ENCODE results near the gene ACTRT2.

DNA sequence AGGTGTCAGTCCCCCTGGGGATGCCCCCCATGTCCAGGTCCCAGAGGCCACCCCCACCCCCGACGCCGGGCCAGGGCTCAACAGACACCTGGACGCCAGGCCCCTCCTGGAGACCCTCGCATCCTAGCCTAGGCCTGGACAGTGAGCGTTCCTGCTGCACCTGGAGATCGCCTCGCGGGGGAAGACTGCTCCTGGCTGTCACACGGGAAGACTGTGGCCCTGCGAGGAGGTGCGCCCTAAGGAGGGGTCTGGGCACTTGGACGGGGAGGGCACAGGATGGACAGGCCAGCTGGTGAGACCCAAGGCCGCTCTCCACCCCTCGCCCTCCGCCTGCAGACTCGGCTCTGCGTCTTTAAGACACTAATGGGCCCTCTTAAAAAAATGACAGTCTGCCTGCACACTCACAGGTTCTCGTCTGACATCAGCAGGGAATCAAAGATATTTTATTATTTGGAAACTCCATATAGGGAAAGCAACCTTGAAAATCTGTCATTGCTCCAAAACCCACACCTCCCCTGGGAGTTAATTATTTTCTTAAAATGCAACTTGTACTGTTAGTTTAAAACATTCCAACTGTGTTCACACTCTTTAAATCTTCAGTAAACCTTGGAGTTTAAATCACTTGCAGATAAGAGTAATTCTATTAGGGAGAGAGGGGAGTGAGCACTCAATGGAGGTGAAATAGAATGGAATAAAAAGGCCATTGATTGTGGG, 45.6 kb upstream of the ACTRT2 start:
- TF ChIP-seq, protein P1, sequence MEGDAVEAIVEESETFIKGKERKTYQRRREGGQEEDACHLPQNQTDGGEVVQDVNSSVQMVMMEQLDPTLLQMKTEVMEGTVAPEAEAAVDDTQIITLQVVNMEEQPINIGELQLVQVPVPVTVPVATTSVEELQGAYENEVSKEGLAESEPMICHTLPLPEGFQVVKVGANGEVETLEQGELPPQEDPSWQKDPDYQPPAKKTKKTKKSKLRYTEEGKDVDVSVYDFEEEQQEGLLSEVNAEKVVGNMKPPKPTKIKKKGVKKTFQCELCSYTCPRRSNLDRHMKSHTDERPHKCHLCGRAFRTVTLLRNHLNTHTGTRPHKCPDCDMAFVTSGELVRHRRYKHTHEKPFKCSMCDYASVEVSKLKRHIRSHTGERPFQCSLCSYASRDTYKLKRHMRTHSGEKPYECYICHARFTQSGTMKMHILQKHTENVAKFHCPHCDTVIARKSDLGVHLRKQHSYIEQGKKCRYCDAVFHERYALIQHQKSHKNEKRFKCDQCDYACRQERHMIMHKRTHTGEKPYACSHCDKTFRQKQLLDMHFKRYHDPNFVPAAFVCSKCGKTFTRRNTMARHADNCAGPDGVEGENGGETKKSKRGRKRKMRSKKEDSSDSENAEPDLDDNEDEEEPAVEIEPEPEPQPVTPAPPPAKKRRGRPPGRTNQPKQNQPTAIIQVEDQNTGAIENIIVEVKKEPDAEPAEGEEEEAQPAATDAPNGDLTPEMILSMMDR (IDR thresholded peaks at IDR 0.05; ENCODE audit: low read length) = no peak
- TF ChIP-seq EZH2 (optimal IDR thresholded peaks at IDR 0.05; ENCODE audit: low read depth, low read length) (no peak), EZH2phosphoT487 (IDR thresholded peaks at IDR 0.05; ENCODE audit: low read length) (no peak)
